Measurements from ENCODE around the gene NOC2L. TPM values are rescaled to one million over a fixed set of nuclear protein-coding genes. Genes with fewer than 3 reads are reported as not detected.

NOC2L gene
- total RNA-seq, result 10 to 100 TPM; 72.7 to 90.0 TPM

DNA sequence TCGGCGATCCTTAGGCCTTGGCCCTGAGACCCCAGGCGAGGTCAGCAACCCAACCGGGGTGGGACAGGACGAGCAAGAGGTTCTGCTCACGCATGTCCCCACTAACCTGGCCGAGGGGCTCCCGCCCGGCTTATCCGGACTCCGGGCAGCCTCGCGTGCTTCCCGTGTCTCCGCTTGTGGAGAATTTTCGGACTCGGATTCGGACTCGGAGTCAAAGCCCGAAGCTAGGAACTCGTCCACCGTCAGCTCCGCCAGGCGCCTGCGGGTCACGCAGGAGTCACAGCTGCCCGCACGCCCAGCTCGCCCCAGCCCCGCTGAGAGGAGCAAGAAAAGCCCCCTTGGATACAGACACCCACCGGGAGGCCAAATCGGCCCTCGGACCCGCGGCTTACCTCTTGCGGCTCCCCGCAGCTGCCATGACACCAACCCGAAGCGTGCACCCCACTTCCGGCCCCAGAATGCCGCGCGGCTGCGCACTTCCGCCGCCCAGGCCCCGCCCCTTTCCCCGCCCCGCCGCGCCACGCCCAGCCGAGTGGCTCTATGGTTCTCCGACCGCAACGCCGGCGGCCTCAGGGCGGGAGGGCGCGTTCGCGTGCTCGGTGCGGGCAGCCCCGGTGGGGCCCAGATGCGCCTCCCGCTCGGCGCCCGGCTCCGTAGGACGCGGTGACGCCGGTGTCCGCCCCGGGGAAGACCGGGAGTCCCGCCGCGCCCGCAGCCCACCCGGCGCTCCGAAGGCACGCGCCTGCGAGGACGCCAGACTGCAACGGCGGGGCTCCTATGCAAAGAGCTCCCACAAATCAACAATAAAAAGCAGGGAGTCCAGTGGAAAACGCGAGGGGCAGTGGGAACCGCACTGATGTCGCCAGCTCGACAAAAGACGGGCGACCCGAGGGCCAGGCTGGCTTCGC, at the start of gene NOC2L:
Gene NOC2L (minus strand): TSS at position 434 of the 908 bp plus-strand sequence. CDS start 16 bp downstream, at position 418.
- H3K4me3 Mint-ChIP-seq, result peak within 1 kb of the TSS; percentile 86 to 98
- DNase-seq (peak; percentile 93 to 97), ATAC-seq (replicated peaks in 1 of 2) (peak; percentile 87 to 89)
- no peaks in the 10 kb centered on the region for H3K9me3 Mint-ChIP-seq
- H3K36me3 Mint-ChIP-seq (ENCODE audit: insufficient read depth in 2 of 2), result peaks cover 4 to 13% of the 10 kb centered on the region in 2 donors
- H3K4me1 Mint-ChIP-seq (ENCODE audit: low read depth), result peaks cover 16% of the 10 kb centered on the region
- H3K27ac Mint-ChIP-seq, result peak within 1 kb of the TSS; percentile 79
- no peaks in the 10 kb centered on the region for H3K27me3 Mint-ChIP-seq (ENCODE audit: low read depth)

DNA sequence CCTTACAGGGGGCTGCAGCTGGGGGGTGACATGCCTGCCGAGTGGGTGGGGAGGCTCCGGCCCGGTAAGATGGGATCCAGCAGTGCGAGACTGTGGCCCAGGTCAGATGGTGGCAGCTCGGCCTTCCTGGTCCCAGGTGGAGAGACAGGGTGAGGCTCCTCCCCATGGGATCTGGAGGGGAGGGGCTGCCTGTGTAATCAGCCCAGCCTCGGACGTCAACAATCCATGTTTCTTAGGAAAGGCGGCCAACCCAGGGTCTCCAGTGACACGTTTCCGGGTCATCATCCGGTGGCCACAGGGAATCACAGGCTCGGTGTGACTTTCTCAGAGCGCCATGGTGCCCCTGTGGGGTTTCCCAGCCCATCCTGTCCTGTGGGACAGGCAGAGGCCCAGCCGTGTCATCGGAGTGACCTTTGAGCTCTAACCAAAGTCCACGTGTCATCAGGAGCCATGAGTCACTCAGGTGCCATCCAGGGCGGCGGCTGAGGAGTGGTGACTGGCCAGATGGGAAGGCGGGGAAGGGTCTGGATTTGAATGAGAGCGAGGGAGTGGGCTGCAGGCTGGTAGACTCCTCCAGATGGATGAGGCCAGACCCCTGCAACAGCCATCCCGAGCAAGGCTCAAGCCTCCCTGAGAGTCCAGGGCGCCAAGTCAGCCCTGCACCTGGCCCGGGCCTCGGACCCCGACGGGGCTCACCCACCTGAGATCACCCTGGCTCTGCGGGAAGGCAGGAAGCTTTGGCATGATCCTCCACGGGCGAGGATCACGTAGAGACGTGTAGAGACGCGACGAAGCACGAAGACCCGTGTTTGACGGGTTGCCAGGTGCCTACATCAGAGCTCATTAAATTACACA, 47.5 kb upstream of the NOC2L start:
- peaks cover 18% of the 10 kb centered on the region for H3K27me3 Mint-ChIP-seq (ENCODE audit: low read depth)
- no peak overlapping the region for H3K4me3 Mint-ChIP-seq
- H3K27ac Mint-ChIP-seq, result no peak overlapping the region
- H3K4me1 Mint-ChIP-seq (ENCODE audit: low read depth), result peaks cover 16% of the 10 kb centered on the region
- DNase-seq (no peak), ATAC-seq (replicated peaks in 1 of 2) (no peak)
- no peaks in the 10 kb centered on the region for H3K9me3 Mint-ChIP-seq
- H3K36me3 Mint-ChIP-seq (ENCODE audit: insufficient read depth in 2 of 2), result no peaks in the 10 kb centered on the region

DNA sequence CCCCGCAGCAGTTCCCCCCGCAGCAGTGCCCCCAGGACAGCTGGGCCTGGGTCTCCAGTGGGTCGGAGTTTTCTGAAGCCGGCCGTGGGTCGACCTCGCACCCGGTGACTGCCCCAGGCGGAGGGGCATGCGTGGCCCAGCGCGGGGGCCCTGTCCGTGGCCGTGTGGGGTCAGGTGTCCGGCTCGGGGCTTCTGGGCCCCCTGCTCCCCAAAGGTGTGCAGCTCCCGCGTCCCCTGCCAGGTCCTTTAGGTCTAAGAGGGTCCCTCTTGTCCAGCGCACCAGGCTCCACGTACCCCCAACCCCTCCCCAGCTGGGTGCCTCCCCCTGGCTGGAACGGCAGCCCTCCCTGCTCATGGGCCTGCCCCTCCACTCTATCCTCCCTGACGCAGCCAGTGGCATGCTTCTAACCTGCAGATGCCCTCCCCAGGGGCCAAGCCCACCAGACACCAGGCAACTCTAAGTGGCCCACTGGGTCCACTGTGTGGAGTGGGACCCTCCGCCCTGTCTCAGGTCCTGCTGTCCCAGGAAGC, 46.8 kb upstream of the NOC2L start:
- no peak overlapping the region for H3K4me3 Mint-ChIP-seq

DNA sequence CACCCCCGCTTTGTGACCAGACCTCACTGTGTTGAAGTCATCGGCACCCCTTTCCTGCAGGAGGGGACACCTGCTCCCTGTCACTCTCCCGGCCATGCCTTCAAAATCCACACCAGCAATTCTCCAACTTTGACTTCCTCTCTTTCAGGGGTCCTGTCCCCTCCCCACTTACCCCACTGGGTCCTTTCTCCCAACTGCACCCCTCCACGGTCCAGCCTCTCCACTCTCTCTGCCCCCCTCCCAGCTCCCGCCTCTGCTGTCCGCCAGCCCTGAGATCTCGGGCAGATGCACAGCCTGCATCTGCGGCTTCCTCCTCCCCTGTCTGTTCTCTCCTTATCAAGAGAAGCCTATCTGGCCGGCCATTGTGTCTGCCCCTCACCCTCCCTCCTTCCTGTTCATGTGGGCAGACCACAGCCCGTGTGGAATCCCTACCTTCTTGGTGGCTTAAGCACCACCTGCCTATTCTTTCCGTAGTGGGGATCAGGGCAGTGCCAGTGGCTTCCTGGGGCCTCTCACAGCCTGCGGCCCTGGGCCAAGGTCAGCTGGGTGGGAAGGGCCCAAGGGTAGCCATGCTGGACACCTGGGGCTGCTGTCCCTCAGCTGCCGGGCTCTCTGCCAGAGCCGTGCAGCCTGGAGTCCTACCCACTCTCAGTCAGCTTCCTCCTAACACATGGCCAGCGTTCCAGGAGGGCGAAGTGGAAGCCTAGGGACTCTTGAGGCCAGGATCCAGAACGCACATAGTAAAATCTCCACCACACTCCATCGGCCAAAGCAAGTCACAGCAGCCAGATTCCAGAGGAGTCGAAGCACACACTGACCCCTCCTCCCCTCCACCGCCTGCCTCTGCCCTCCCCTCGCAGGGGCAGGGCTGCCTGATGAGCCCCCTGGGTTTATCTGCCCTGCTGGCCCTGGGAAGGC, 46.0 kb upstream of the NOC2L start:
- Mint-ChIP-seq H3K9me3 (no peaks in the 10 kb centered on the region), H3K4me1 (ENCODE audit: low read depth) (peaks cover 16% of the 10 kb centered on the region), H3K27me3 (ENCODE audit: low read depth) (peaks cover 24% of the 10 kb centered on the region), H3K36me3 (ENCODE audit: insufficient read depth in 2 of 2) (peaks cover 0 to 2% of the 10 kb centered on the region in 2 donors), H3K4me3 (peak overlapping the region; percentile 42 to 57), H3K27ac (no peak overlapping the region)
- DNase-seq (no peak), ATAC-seq (replicated peaks in 1 of 2) (peak in 1 of 2 donors; percentile 29)

More for the DNA sequence above, 46.8 kb upstream of the NOC2L start:
- no peaks in the 10 kb centered on the region for H3K36me3 Mint-ChIP-seq (ENCODE audit: insufficient read depth in 2 of 2)
- DNase-seq (no peak), ATAC-seq (replicated peaks in 1 of 2) (no peak)
- peaks cover 20% of the 10 kb centered on the region for H3K27me3 Mint-ChIP-seq (ENCODE audit: low read depth)
- no peaks in the 10 kb centered on the region for H3K9me3 Mint-ChIP-seq
- peaks cover 16% of the 10 kb centered on the region for H3K4me1 Mint-ChIP-seq (ENCODE audit: low read depth)
- no peak overlapping the region for H3K27ac Mint-ChIP-seq

DNA sequence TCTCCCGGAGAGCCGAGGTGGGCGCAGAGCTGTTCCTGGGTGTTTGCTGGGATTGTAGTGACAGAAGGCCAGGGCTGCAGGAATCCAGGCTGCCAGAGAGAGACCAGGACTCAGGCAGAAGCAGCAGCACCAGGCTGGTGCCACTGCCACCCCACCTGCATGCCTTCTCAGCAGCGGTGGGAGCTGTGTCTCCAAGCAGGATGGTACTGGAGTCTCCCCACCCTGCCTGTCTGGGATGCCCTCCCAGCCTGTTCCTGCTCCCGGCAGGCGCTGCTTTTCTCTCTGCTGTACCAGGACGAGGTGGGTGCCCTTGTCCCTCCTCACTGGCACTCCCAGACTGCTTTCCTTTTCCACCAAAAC, 45.3 kb upstream of the NOC2L start:
- Mint-ChIP-seq H3K9me3 (no peaks in the 10 kb centered on the region), H3K4me3 (peak overlapping the region in 1 of 2 donors; percentile 57), H3K27me3 (ENCODE audit: low read depth) (peaks cover 24% of the 10 kb centered on the region), H3K36me3 (ENCODE audit: insufficient read depth in 2 of 2) (peaks cover 0 to 2% of the 10 kb centered on the region in 2 donors), H3K27ac (no peak overlapping the region), H3K4me1 (ENCODE audit: low read depth) (peaks cover 16% of the 10 kb centered on the region)
- no peak for DNase-seq
- no peak for ATAC-seq (replicated peaks in 1 of 2)

DNA sequence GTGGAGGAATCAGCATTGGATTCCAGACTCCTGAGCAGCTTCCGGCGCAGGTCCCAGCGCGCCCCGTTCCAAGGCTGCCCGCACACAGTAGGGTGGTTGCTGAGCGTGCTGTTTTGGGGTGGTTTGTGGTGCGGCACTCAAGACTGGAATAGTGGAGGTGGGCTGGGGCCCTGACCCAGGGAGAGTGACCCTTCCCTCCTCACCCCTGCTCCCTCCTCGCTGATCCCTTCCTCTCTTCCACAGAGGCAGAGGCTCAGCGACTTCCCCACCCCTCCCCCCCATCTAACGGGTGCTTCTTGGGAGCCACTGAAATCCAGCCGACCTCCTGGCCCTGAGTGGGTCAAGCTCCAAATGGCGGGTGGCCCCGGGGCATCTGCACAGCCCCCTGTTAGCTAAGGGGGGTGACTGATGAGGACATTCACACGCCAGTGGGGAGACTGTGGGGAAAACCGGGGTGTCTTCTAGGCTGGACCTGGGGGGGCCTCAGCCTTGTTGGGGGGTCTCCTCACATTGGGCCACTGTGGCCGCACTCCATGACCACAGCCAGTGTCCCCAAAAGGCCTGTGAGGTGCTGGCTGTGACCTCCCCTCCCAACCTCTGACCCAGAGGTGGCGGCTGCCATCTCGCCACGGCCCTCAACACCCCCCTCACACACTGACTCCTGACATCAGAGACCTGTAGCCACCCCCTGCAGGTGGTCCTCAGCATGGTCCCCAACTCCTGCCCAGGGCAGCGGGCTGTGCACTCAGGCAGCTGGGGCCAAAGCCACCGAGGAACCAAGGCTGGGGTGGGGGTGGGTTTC, 44.8 kb upstream of the NOC2L start:
- no peak for ATAC-seq (replicated peaks in 1 of 2)

DNA sequence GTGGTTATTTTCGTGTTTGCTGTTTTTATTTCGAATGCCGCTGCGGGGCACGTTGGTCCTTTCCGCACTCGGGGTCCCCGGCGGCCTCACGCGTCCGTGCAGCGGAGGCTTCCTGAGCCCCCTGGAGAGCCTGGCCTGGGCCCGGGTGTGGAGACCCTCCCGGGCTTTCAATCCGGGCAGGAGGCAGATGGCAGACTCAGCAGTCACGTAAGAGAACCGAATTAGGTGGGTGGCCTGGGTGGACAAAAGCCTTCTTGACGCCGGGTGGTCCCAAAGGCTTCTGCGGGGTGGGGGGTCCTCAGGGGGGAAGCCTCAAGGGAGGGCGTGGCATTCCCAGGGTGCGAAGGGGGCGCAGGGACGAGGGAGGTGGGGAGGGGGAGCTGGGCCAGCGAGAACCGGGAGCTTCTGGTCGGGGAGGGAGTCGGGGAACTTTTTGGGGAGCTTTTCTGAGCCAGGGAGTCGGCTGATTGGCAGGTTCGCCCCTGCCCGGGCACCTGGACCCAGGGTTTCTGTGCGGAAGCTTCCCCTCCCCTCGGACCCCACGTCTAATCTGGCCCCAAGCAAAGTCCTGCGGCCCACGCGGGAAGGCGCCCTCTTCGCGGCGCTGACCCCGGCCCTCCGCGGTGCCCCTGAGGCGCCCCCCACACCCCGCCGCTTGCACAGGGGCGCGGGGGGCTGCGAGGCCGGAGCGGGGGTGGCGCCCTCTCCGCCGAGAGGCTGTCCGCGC, 42.2 kb upstream of the NOC2L start:
- H3K27me3 Mint-ChIP-seq (ENCODE audit: low read depth), result peaks cover 35% of the 10 kb centered on the region
- H3K4me1 Mint-ChIP-seq (ENCODE audit: low read depth), result peaks cover 11% of the 10 kb centered on the region

More for the DNA sequence above, 44.8 kb upstream of the NOC2L start:
- peaks cover 11% of the 10 kb centered on the region for H3K4me1 Mint-ChIP-seq (ENCODE audit: low read depth)
- no peak overlapping the region for H3K27ac Mint-ChIP-seq
- H3K27me3 Mint-ChIP-seq (ENCODE audit: low read depth), result peaks cover 24% of the 10 kb centered on the region
- H3K36me3 Mint-ChIP-seq (ENCODE audit: insufficient read depth in 2 of 2), result peaks cover 0 to 2% of the 10 kb centered on the region in 2 donors
- H3K4me3 Mint-ChIP-seq, result no peak overlapping the region
- no peak for DNase-seq
- H3K9me3 Mint-ChIP-seq, result no peaks in the 10 kb centered on the region

DNA sequence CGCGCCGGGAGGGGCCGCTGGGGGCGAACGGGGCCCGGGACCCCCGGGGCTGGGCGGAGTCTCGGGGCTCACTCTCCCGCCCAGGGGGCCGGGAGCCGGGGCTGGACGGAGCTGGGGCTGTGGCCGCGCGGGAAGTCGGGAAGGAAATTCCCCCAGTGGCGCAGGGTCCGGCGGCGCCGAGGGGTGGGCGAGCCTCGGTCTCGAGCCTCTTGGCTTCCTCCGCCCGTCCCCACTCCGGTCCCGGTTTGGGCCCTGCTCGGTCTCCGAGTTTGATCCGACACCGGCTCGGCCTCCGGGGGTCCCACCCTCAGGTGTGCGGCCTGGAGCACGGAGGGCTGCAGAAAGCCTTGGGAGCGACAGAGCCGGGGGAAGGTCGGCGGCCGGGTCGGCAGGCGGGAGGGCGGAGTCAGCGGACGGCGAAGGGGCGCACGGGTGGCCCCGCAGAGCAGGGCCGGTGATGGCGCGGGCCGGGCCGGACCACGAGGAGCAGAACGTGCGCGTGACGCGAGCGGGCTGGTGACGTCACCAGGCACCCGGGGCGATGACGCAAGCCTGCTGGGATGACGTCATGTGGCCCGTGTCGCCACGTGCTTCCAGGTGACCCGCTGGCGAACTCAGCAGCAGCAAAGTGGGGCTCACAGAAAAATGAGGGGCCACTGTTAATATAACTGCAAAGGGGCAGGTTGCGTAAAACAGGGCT, 41.5 kb upstream of the NOC2L start:
- Mint-ChIP-seq H3K27ac (peak overlapping the region; percentile 89), H3K36me3 (ENCODE audit: insufficient read depth in 2 of 2) (peaks cover 0 to 2% of the 10 kb centered on the region in 2 donors), H3K9me3 (no peaks in the 10 kb centered on the region), H3K4me3 (peak overlapping the region; percentile 80 to 81), H3K4me1 (ENCODE audit: low read depth) (peaks cover 16% of the 10 kb centered on the region), H3K27me3 (ENCODE audit: low read depth) (peaks cover 41% of the 10 kb centered on the region)
- ATAC-seq (replicated peaks in 1 of 2), result peak; percentile 25 to 37
- peak; percentile 71 to 79 for DNase-seq

More for the DNA sequence above, 42.2 kb upstream of the NOC2L start:
- peaks cover 0 to 2% of the 10 kb centered on the region in 2 donors for H3K36me3 Mint-ChIP-seq (ENCODE audit: insufficient read depth in 2 of 2)
- H3K4me3 Mint-ChIP-seq, result peak overlapping the region; percentile 80 to 81
- ATAC-seq (replicated peaks in 1 of 2) (no peak), DNase-seq (no peak)
- H3K27ac Mint-ChIP-seq, result no peak overlapping the region
- H3K9me3 Mint-ChIP-seq, result no peaks in the 10 kb centered on the region

DNA sequence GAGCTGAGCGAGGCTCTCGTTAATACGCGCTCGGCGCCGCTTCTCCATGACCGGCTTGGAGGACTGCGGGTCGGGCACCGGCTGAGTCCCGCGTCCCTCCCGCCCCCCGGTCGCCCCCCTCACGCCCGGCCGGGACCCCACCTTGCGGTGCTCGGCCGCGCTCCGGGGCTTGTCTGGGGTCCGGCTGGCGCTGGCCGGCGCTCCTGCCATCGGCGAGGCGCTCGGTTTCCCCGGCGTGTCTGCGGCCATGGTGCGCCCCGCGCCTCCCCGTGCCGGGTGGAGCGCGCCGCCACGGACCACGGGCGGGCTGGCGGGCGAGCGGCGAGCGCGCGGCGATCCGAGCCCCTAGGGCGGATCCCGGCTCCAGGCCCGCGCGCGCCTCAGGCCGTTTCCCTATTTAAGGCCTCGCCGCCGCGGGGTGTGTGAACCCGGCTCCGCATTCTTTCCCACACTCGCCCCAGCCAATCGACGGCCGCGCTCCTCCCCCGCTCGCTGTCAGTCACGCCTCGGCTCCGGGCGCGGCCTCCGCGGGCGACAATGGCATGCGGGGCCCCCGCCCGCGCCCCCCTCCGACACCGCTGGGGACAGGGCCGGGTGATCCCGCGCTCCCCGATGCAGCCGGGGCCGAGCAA, 40.8 kb upstream of the NOC2L start, which contains the start of gene HES4:
Gene HES4 (minus strand): TSS at position 373 of the 632 bp plus-strand sequence. CDS start 124 bp downstream, at position 249.
- H3K4me3 Mint-ChIP-seq, result peak within 1 kb of the TSS; percentile 80 to 81
- H3K9me3 Mint-ChIP-seq, result no peaks in the 10 kb centered on the region
- DNase-seq, result peak; percentile 70 to 79
- H3K36me3 Mint-ChIP-seq (ENCODE audit: insufficient read depth in 2 of 2), result peaks cover 0 to 2% of the 10 kb centered on the region in 2 donors
- H3K27me3 Mint-ChIP-seq (ENCODE audit: low read depth), result peaks cover 41% of the 10 kb centered on the region
- peak within 1 kb of the TSS; percentile 89 for H3K27ac Mint-ChIP-seq
- peaks cover 16% of the 10 kb centered on the region for H3K4me1 Mint-ChIP-seq (ENCODE audit: low read depth)
- peak; percentile 64 to 69 for ATAC-seq (replicated peaks in 1 of 2)

DNA sequence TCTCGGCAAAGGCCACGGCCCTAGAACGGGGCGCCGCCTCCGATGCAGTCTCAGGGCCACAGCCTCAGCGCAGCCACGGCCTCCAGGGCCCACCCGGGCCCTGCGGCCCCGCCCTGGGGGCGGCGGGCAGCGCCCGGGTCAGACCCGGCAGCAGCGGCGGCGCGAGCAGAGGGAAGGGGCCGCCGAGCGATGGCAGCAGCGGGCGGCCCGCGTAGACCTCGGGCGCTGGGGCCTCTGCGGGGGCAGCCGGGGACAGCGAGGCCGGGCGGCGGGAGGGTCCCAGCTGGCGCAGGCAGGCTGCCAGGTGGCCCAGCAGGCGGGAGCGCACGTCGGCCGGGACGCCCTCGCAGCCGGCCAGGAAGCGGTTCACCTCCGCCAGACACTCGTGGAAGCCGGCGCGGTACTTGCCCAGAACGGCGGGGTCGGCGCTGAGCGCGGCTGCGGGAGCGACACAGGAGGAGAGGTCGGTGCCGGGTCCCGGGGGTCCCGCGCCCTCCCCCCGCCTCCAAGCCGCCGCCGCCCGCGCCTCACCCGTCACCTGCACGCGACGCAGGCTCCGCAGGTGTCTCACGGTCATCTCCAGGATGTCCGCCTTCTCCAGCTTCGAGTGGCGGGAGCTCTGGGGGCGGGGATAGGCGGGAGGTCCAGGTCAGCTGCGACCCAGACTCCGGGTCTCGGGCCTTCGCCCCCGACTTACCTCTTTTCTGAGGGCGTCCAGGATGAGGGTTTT, 40.1 kb upstream of the NOC2L start:
- H3K4me3 Mint-ChIP-seq, result peak overlapping the region; percentile 45 to 65
- DNase-seq (peak in 1 of 2 donors; percentile 32), ATAC-seq (replicated peaks in 1 of 2) (peak; percentile 11 to 12)
- H3K27me3 Mint-ChIP-seq (ENCODE audit: low read depth), result peaks cover 40% of the 10 kb centered on the region
- peaks cover 11% of the 10 kb centered on the region for H3K4me1 Mint-ChIP-seq (ENCODE audit: low read depth)
- no peak overlapping the region for H3K27ac Mint-ChIP-seq
- H3K36me3 Mint-ChIP-seq (ENCODE audit: insufficient read depth in 2 of 2), result peaks cover 0 to 2% of the 10 kb centered on the region in 2 donors
- no peaks in the 10 kb centered on the region for H3K9me3 Mint-ChIP-seq
